Tibial nerve (tissue), 4 donors: ENCODE data around the gene SCN2A. TPM values are rescaled to one million over a fixed set of nuclear protein-coding genes. Genes with fewer than 3 reads are reported as not detected.
"Not testable (repeated sequence)": the region's sequence is repeated elsewhere in the genome, so short reads cannot be mapped to it uniquely, and the experiment has no call there.

Experiments used
- DNase-seq, 2 donors: peaks; one replicate each; pipeline ENCODE4 v3.0.0-alpha.2; 2019; ENCODE audit warnings: low spot score in 2 of 2
- H3K27ac ChIP-seq, 4 donors: fragments of 200-600 bp; sonication (generic) in 3 of 4; one replicate each; pipeline ENCODE4 v1.5.1; 2017 to 2019; ENCODE audit warnings: mild to moderate bottlenecking in 1 of 4
- H3K27me3 ChIP-seq, 2 donors: fragments of 200-600 bp; sonication (generic) in 1 of 2; one replicate each; pipeline versions ENCODE4 v1.5.1 to v1.6.0; 2017 to 2019
- H3K36me3 ChIP-seq, 3 donors: fragments of 200-600 bp; sonication (generic); one replicate each; pipeline ENCODE4 v1.5.1; 2018 to 2019
- H3K4me1 ChIP-seq, 4 donors: fragments of 200-600 bp; sonication (generic) in 3 of 4; one replicate each; pipeline ENCODE4 v1.5.1; 2017 to 2019
- H3K4me3 ChIP-seq, 4 donors: fragments of 200-600 bp; sonication (generic) in 3 of 4; one replicate each; pipeline ENCODE4 v1.5.1; 2017 to 2019; ENCODE audit warnings: mild to moderate bottlenecking in 1 of 4, moderate library complexity in 1 of 4
- H3K9me3 ChIP-seq, 4 donors: fragments of 200-600 bp; sonication (generic) in 3 of 4; one replicate each; pipeline ENCODE4 v1.5.1; 2017 to 2019
- CTCF ChIP-seq, 5 experiments: fragments of 200-600 bp in 3 of 5; fragments of 450-650 bp in 2 of 5; sonication (generic) in 3 of 5; IDR thresholded peaks; one replicate each; pipeline ENCODE4 v1.5.1; 2016 to 2019; ENCODE audit warnings: antibody characterized with exemption in 5 of 5, mild to moderate bottlenecking in 3 of 5, moderate library complexity in 2 of 5
- EP300 ChIP-seq, 2 donors: sonication (generic); formaldehyde crosslinking; IDR thresholded peaks; one replicate each; pipeline ENCODE4 v1.6.1; 2017; ENCODE audit warnings: antibody characterized with exemption in 2 of 2, mild to moderate bottlenecking in 1 of 2
- POLR2A ChIP-seq, 2 donors: fragments of 450-650 bp; IDR thresholded peaks; one replicate each; pipeline ENCODE4 v1.6.1; 2017; ENCODE audit warnings: antibody characterized with exemption in 2 of 2, mild to moderate bottlenecking in 2 of 2, moderate library complexity in 2 of 2
- WGBS, 2 donors: methylation state at CpG; one replicate each; pipeline ENCODE4 v1.1.5; 2018; 5-methylcytosine and 5-hydroxymethylcytosine counted together
- total RNA-seq, 4 donors: library from RNA; depleted of rRNA; stranded (reverse); fragments of >200 nt; gene quantifications; one replicate each; pipeline ENCODE4 v1.1.0, GENCODE V29; 2016

The SCN2A gene
- total RNA-seq, 4 donors from 2014 or later, result 0.20 to 2.1 (median 0.48) TPM

- 63 to 64% methylated on average over 2 of the region's 2 CpGs for WGBS, 2 donors
- H3K9me3 ChIP-seq, result no peaks in the 10 kb centered on the region
- DNase-seq, result no peak
- H3K4me1 ChIP-seq, result no peaks in the 10 kb centered on the region
- no peak overlapping the region for H3K4me3 ChIP-seq
- no peak overlapping the region for H3K27ac ChIP-seq
- no peak for TF ChIP-seq CTCF (IDR thresholded peaks at IDR 0.05)
- TF ChIP-seq POLR2A (IDR thresholded peaks at IDR 0.05), result no peak
- no peaks in the 10 kb centered on the region for H3K36me3 ChIP-seq
- no peaks in the 10 kb centered on the region for H3K27me3 ChIP-seq
Observed at GRCh38 chr2:165248238-165248637, 9.0 kb downstream of the SCN2A start.

DNA sequence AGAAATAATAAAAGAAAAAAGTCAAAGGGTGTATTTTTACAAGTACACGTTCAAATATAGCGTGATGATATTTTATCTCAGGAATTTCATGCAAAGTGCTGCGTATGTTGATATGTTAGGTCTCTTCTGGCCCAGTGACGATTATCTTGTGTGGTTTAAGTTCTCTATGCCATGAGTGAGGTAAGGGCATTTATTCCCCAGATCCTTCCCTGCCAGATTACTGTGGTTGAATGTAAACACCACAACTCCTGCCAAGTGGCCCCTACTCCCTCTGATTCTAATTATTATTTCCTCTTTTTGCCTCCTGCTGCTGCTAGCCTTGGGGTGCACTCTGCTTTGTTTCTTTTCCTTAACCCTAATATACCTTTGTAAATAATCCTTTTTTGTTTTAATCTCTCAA is 12.2 kb downstream of the SCN2A start:
- Histone ChIP-seq H3K4me1 (no peaks in the 10 kb centered on the region), H3K27ac (no peak overlapping the region), H3K4me3 (no peak overlapping the region), H3K27me3 (no peaks in the 10 kb centered on the region), H3K36me3 (no peaks in the 10 kb centered on the region), H3K9me3 (no peaks in the 10 kb centered on the region)
- DNase-seq, result no peak
- 65 to 78% methylated on average over 4 of the region's 4 CpGs for WGBS, 2 donors
- TF ChIP-seq CTCF (IDR thresholded peaks at IDR 0.05) (no peak), POLR2A (IDR thresholded peaks at IDR 0.05) (no peak), EP300 (IDR thresholded peaks at IDR 0.05) (no peak)

DNA sequence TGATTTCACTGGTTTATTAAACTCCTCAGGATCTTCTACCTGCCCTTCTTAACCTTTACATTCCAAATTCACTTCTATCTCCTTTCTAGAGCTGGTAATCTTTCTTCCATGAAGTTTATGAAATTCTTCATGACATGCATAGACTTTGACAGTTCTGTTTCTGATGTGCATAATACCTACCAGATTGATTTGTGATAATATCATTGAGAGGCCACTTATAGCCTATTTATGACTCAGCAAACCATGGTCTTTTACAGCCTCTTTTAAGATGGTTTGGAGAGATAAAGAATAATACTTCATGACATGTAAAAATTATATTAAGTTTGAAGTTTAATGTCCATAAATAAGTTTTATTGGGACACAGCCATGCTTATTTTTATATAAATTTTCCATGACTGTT is 14.0 kb downstream of the SCN2A start:
- no peak for TF ChIP-seq EP300 (IDR thresholded peaks at IDR 0.05)
- TF ChIP-seq POLR2A (IDR thresholded peaks at IDR 0.05), result no peak
- no peak for TF ChIP-seq CTCF (IDR thresholded peaks at IDR 0.05)
- no peak overlapping the region for H3K27ac ChIP-seq
- no peak overlapping the region for H3K4me3 ChIP-seq
- no peak for DNase-seq
- H3K36me3 ChIP-seq, result no peaks in the 10 kb centered on the region
- no peaks in the 10 kb centered on the region for H3K9me3 ChIP-seq
- H3K27me3 ChIP-seq, result no peaks in the 10 kb centered on the region
- H3K4me1 ChIP-seq, result no peaks in the 10 kb centered on the region

GRCh38 chr2:165256618-165257017 is 17.4 kb downstream of the SCN2A start:
- Histone ChIP-seq H3K4me3 (no peak overlapping the region), H3K9me3 (no peaks in the 10 kb centered on the region), H3K36me3 (no peaks in the 10 kb centered on the region), H3K27me3 (no peaks in the 10 kb centered on the region), H3K27ac (no peak overlapping the region), H3K4me1 (no peaks in the 10 kb centered on the region)
- TF ChIP-seq CTCF (IDR thresholded peaks at IDR 0.05), result no peak
- TF ChIP-seq POLR2A (IDR thresholded peaks at IDR 0.05), result no peak
- TF ChIP-seq EP300 (IDR thresholded peaks at IDR 0.05), result no peak
- 80 to 89% methylated on average over 2 of the region's 2 CpGs for WGBS, 2 donors
- DNase-seq, result no peak

- not testable (repeated sequence) for DNase-seq
Observed at GRCh38 chr2:165260347-165260746, 21.1 kb downstream of the SCN2A start.

GRCh38 chr2:165268754-165269153 is 29.5 kb downstream of the SCN2A start:
- H3K4me3 ChIP-seq, result no peak overlapping the region
- no peaks in the 10 kb centered on the region for H3K36me3 ChIP-seq
- TF ChIP-seq EP300 (IDR thresholded peaks at IDR 0.05) (no peak), CTCF (IDR thresholded peaks at IDR 0.05) (no peak), POLR2A (IDR thresholded peaks at IDR 0.05) (no peak)
- WGBS, 2 donors, result 83 to 88% methylated on average over 2 of the region's 2 CpGs
- H3K9me3 ChIP-seq, result no peaks in the 10 kb centered on the region
- H3K27ac ChIP-seq, result no peak overlapping the region
- no peak for DNase-seq
- no peaks in the 10 kb centered on the region for H3K27me3 ChIP-seq
- peaks cover 0 to 9% (median 0%) of the 10 kb centered on the region in 4 donors for H3K4me1 ChIP-seq

More at GRCh38 chr2:165260347-165260746, 21.1 kb downstream of the SCN2A start:
- WGBS, 2 donors, result 88 to 94% methylated on average over 2 of the region's 2 CpGs
- not testable (repeated sequence) for H3K36me3 ChIP-seq, H3K9me3 ChIP-seq, H3K4me1 ChIP-seq, H3K4me3 ChIP-seq, H3K27me3 ChIP-seq, H3K27ac ChIP-seq
